NT2/D1 (cell line): Measurements from ENCODE around the gene CRISPLD2.

Experiments used
- SUZ12 ChIP-seq: IDR thresholded peaks from 2 replicates; pipeline ENCODE4 v1.6.1; 2011; ENCODE audit not compliant: insufficient read length, insufficient read depth; ENCODE audit errors: extremely low read depth
- YY1 ChIP-seq: IDR thresholded peaks from 2 replicates; pipeline ENCODE4 v1.6.1; 2011; ENCODE audit not compliant: insufficient read length, insufficient read depth

- no peak for TF ChIP-seq YY1
- TF ChIP-seq SUZ12: no peak
Observed at GRCh38 chr16:84905965-84906460, 86.2 kb downstream of the CRISPLD2 start.
